T follicular helper cell (primary cell): ENCODE data around the gene STON2.
"Not testable (repeated sequence)": the region's sequence is repeated elsewhere in the genome, so short reads cannot be mapped to it uniquely, and the experiment has no call there.

Source experiments
- DNase-seq: peaks from one replicate; pipeline ENCODE4 v3.0.0-alpha.2; 2020; ENCODE audit warnings: low read depth

STON2 gene

DNA sequence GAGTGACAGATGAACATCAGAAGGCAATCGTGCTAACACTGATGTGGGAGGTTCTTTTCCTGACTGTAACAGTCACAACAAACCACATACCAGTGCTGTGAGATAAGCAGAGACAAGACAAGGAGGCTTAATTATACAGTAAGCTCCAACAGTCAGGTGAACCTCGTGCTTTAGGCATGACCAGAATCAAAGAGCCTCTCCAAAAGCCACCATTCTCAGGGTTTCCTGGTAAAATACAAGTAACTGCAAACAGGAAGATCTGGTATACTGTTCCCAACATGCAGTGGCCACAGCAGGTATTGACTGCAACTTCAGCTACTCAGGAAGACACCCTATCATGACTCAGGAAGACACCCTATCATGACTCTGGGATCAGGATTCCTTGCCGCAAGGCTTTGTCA, 132.1 kb downstream of the STON2 start:
- no peak for DNase-seq

DNA sequence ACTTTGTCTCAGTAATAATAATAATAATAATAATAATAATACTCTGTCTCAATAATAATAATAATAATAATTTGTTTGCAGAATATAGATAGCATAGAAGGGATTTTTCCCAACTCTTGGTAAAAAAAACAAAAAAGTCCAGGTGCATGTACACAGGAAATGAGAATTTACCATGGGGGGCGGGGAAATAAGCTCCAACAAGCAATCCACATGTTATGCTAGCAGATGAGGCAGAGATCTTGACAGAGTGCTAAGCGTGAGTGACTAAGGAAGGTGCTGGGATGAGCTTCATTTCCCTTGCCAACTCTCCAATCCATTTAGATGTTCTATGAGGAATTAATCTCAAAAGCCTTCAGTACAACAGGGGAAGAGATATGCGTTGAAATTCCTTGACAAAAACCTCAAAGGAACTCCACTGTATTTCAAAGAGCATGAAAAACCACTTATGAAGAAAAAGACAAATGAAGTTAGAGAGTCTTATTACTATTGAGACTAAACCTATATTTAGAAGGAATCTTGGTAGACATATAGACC, 134.4 kb downstream of the STON2 start:
- DNase-seq: no peak

DNA sequence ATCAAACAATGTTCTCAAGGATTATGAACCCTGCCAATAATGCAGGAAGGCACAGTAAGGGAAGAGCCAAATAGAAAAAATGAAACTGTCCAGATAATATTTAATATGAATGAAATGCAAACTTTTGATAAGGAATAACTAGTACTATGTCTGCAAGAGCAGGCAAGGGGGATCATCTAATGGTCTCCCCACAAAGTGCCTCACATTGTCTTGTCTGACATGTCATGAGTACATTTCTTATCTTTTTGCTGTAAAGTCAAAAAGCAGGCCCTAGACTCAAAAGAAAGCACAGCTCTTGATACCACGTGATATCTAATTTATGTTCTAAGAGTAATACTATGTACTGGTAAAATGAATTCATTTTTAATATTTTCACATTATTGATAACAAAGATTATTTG, 135.5 kb downstream of the STON2 start:
- no peak for DNase-seq

DNA sequence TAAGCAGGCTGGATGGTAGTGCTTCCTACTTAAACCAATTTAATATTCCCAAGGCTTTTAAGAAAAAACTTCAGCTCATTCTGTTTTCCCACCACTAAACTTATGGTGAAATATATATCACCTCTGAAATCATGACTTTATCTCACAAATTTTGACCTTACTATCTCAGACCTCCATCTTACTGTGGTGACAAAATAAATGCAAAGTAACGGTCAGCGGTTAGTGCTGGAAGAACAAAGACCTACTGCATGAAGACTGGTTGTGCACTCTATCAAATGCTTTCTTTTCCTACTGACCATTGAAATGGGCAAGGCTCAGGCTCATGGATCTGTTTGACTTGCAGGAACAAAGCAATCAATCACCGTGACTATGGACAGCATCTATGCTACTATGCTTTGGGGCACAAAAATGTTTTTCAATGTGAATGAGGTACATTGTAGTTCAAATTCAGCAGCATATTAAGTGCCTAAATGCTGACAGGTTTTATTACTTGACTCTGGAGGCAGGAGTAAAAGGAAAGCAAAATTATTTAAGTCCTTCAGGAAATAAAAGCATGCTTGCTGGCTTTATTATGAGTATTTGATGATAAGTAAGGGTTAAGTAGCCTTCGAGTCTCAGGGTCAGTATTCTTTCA, 136.2 kb downstream of the STON2 start:
- DNase-seq: no peak

DNA sequence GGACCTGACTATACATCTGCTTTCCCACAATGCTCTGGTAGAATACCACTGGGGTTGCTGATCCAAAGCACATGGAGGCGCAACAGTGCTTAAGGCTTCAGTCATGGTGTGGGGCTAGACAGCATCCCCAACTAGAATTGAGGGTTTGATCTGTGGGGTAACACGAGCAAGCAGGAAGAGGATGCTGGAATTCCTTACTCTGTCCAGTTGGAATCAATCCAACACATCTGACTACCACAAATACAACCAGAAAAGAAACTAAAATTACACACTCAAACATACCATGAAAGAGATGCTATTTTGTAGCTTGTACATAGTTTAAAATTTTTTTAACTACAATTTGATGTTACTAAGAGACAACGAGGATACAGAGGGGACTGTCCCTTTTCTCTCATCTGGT, 138.9 kb downstream of the STON2 start:
- DNase-seq: no peak

DNA sequence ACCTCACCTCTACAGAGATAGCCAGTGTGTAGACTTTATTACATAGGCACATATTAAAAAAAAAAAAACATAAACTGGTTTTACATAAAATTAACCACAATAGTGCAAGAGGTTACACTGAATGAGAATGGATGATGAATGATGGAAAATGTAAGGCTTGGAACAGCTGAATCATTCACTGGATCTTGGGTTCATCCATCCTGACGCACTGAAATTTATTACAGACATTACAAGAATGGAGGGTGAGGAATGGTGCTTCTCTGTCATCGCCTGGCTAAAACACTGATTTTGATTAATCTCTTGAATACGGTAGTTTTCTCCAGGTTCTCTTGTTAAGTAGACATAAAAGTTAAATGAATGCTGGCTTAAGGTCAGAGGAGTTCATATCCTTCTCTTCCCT, 139.4 kb downstream of the STON2 start:
- DNase-seq: no peak

DNA sequence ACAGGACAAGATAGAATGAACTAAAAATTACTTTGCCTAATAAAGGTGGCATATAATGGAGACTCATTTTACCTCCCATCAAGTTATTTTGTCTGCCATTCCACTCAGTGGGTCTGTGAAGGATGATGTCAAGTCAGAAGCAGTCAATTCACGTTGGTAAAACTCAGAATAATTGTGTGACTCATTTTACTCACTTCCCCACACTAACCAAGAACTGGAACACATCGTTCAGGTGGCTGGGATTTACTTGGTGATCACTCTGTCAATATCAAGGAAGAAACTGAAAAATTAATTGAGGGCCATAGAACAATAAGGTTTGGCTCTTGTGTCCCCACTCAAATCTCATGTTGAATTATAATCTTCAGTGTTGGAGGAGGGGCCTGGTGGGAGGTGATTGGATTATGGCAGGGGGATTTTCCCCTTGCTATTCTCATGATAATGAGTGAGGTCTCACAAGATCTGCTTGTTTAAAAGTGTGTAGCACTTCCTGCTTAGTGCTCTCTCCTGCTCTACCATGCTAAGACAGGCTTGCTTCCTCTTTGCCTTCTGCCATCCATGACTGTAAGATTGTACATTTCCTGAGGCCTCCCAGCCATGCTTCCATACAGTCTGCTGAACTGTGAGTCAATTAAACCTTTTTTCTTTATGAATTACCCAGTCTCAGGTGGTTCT, 143.7 kb downstream of the STON2 start:
- DNase-seq: no peak

DNA sequence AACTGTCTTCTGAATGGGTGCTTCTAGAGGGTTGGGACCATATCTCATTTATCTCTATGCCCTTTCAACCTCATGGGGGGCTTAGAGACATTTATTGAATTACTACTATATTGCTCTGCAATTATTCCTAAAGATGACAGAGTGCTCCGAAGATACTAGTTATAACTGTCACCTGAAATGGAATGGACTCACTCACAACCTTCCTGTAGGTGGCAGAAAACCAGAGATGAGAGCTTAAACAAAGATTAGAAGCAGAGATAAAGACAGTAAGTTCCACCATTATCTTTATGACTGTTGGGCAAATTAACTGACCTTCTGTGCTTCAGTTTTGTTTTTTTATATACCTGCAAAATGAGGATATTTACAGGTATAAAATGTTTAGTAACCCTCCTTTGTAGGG, 147.8 kb downstream of the STON2 start:
- DNase-seq: no peak

DNA sequence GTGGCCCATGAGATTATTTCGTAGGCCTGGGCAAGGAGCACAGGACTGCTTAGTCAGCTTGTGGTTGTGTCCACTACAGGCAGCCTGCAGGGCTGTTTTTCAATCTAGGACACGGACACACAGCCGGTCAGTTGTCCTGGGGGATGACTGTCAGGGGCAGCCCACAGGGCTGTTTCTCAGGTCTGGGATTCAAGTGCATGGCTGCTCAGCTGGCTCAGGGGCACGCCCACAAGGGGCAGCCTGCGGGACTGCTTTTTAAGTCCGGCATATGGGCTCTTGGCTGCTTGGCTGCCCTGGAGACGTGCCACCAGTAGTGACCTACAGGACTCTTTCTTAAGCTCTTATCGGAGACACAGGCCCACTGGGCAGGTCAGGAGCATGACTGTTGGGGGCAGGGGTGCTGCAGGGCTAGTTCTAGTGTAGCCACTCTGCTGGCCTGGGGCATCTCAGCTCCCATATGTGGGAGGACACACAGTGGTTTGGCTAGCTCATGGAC, 152.8 kb downstream of the STON2 start:
- no peak for DNase-seq

DNA sequence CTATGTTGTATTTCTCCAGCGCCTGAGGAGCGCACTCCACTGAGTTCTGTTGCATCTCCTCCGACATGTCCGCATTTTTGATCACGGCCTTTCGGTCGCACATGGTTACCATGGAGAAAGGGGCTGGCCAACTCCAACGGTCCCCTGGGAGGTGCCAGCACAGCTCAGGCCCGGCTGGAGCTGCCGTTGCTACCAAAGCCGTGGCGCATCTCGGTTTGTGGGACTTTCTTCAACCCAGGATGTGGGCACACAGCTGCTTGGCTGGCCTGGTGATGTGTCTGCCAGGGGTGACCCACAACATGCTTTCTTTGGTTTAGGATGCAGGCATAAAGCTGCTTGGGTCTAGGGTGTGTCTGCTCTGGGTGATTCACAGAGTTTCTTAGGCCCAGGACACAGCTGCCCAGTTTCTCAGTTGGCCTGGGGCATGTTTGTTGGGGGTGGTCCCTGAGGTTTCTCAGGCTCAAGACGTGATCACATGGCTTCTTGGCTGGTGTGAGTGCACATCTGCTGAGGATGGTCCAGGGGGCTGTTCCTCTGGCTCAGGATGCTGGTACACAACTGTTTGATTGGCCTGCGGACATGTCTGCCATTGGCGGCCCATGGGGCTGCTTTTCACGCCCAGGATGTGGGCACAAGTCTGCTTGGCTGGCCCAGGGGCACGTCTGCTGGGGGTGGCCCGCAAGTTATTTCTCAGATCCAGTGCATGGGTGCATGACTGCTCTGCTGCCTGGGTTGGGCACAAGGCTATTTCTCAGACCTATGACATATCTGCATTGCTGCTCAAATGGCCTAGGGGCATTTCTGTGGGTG, 153.5 kb downstream of the STON2 start:
- no peak for DNase-seq

DNA sequence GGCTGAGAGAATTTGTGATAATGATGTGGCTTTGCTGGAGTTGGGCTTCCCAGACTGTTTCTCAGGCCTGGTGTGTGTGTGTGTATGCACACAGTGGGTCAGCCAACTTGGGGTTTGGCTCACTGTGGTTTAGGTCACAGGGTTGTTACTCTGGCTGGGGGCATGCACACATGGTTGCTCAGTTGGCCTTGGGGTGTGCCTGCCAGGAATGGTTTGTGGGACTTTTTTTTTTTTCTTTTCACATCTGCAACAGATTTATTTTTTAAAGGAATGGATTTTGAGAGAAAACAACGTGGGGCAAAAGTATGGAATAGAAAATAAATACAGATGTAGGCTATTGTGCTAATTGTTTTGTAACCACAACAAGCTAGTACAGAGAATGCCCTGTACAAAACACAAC, 154.4 kb downstream of the STON2 start:
- DNase-seq: no peak

DNA sequence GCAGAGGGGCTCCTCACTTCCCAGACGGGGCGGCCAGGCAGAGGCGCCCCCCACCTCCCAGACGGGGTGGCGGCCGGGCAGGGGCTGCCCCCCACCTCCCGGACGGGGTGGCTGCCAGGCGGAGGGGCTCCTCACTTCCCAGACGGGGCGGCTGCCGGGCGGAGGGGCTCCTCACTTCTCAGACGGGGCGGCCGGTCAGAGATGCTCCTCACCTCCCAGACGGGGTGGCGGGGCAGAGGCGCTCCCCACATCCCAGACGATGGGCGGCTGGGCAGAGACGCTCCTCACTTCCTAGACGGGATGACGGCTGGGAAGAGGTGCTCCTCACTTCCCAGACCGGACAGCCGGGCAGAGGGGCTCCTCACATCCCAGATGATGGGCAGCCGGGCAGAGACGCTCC, 155.7 kb downstream of the STON2 start:
- DNase-seq: not testable (repeated sequence)

DNA sequence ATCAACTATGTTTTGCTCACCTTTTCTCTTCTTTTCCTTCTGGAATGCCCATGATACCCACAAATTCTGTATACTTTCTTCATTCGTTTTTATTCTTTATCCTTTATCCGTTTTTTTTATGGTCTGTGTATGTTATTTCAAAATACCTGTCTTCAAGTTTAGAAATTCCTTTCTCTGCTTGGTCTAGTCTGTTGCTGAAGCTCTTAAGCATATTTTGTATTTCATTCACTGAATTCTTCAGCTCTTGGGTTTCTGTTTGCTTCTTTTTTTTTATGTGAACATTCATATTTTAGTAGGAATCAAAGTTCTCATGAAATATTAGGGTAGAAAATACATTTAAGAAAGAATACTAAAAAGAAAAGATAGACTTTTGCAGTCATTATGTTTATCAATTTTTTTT, 156.6 kb downstream of the STON2 start:
- DNase-seq: no peak

DNA sequence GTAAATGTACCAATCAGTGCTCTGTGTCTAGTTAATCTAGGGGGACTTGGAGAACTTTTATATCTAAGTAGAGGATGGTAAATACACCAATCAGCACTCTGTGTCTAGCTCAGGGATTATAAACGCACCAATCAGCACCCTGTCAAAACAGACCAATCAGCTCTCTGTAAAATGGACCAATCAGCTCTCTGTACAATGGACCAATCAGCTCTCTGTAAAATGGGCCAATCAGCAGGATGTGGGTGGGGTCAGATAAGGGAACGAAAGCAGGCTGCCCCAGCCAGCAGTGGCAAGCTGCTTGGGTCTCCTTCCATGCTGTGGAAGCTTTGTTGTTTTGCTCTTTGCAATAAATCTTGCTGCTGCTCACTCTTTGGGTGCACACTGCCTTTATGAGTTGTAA, 163.3 kb downstream of the STON2 start:
- not testable (repeated sequence) for DNase-seq

DNA sequence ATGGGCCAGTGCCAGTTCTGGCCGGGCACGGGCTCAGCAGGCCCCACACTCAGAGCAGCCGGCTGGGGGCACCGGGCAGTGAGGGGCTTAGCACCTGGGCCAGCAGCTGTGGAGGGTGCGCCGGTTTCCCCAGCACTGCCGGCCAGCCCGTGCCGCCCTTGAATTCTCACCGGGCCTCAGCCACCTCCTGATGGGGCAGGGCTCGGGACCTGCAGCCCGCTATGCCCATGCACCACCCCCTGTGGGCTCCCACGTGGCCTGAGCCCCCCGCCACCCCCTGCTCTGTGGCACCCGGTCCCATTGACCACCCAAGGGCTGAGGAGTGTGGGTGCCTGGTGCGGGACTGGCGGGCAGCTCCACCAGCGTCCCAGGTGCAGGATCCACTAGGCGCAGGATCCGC, 164.0 kb downstream of the STON2 start:
- no peak for DNase-seq

DNA sequence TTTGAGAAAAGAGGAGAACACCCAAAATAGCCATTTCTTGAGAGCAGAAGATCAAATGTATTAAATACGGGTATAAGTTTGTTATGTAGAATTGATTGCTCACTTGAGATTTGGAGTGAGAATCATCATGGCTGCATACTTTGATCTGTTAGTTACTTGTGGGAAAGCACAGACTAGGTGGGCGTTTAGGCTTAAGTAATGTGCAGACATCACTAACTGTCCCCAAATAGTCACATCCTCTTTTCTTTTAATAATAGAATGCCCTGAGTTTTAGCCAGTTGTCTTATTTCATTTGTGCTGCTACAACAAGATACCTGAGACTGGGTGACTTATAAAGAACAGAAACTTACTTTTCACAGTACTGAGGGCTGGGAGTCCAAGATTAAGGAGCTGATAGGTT, 165.0 kb downstream of the STON2 start:
- DNase-seq: no peak

DNA sequence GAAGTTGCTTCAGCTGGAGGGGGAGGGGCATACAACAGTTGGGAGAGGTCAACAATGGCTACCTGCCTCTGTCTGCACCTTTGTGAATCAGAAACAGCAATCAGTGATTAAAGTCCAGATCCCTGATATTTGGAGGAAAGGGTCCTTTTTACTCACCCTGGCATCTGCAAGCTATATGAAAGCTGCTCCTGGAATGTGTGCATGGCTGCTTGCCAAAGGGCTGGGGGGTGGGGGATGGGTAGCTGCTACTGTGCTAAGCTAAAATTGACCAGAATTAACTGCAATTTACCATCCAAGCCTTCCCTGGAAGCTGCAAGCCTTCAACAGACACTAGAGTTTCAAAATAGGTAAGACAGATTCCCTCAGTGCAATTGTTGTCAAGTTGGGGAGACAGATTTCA, 165.8 kb downstream of the STON2 start:
- no peak for DNase-seq

DNA sequence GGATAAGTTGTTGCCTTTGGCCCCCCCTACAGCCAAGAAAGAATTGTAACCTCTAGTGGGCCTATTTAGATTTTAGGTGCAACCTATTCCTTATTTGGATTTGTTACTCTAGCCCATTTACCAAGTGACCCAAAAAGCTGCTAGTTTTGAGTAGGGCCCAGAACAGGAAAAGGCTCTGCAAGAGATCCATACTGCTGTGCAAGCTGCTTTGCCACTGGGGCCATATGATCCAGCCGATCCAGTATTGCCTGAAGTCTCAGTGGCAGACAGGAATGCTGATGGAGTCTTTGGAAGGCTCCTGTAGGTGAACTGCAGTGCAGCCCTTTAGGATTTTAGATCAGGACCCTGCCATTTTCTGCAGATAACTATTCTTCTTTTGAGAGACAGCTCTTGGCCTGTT, 166.5 kb downstream of the STON2 start:
- DNase-seq: no peak

DNA sequence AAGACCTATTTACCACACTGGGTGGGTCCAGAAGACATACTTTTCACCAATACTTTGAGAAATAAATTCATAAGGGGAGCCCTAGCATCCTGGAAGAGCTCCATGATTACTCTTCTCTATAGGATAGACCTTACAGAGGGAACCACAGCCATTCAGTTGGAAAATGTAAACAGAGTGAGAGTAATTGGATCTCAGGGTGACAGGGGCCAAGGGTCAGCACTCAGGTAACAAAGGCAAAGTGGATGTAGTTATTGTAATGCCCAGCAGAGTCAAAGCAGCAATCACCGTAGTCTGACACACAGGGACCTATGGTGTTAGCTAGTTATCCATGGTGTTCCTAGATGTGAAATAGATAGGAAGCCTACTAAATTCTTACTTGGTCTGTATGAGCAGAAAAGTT, 168.6 kb downstream of the STON2 start:
- no peak for DNase-seq

DNA sequence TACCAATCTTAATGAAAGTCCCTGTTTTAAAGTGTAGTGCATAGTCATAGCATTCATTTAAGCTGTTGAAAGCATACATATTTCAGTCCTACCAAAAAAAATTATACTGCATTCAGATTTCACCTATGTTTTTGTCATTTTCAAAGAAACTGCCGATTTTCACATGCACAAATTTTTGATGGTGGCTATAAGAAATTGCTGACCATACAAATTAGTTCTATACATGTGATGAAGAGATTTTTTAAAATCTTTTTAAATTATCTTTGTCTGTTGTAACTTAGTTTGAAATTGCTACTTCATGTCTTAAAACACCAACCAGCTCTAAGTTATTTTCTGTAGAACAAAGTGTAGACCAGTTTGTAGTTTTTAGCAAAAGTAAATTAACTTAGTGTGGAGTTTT, 175.9 kb downstream of the STON2 start:
- no peak for DNase-seq

DNA sequence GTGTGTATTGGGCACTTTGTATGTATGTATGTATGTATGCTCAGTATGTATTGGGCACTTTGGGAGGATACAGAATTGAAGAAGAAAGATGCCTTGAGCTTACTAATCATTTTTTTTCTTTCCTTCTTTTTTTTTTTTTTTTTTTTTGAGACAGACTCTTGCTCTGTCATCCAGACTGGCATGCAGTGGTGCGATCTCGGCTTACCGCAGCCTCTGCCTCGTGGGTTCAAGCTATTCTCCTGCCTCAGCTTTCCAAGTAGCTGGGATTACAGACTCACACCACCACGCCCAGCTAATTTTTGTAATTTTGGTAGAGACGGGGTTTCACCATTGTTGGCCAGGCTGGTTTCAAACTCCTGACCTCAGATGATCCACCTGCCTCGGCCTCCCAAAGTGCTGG, 176.3 kb downstream of the STON2 start:
- not testable (repeated sequence) for DNase-seq

DNA sequence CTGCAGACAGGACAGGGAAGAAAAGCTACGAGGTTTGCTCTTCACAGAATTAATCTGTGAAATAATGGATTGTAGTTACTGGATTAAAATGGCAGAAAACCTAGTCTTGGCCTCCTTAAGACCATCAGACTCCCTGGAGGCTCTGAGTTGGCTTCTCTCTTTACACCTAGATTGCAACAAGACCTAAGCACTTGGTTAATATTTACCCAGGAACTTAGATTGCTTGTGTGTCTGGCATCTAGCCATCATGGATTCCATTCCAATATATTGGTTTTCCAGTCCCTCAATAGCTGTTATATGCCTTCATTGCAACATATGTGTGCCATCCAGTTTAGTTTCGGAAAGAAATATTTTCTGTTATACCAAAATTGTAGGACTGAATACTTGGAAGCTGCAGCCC, 177.4 kb downstream of the STON2 start:
- DNase-seq: no peak

DNA sequence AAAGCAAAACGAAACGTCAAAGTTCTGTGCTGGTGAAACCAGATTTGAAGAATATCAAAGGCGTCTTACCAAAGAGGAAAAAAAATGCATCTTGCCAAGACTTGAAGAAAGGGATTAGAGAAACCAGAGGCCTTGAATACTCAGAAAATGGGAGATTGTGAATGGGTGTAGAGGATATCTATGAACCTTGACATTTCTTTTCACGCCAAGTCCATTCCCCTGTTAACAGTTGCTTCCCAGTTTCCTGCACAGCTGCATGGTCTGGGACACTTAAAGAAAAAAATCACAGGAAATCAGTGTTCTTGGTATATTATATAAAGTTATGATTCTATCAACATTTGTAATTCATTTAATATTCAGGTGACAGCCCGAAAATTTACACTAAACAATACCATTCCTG, 178.0 kb downstream of the STON2 start:
- DNase-seq: no peak
